WTC11 (cell line): ENCODE results near the gene HBQ1. TPM values are rescaled to one million over a fixed set of nuclear protein-coding genes. Genes with fewer than 3 reads are reported as not detected.
A peak's percentile ranks its signal among the peaks of the same experiment; 100 is the strongest.

ENCODE experiments used
- ATAC-seq: fragments of 200-7000 bp; cut with Tn5 transposase; 2 replicates; pipeline ENCODE4 v1.10.0; 2021; ENCODE audit warnings: mild to moderate bottlenecking, moderate library complexity
- CTCF ChIA-PET: fragments of 300-600 bp; sonication (Branson Sonifier 250); formaldehyde crosslinking; loops from one replicate; lab custom pipeline; 2021; ENCODE audit warnings: antibody characterized with exemption; lab: Charles Lee
- POLR2A ChIA-PET: fragments of 350-600 bp; sonication (Branson Sonifier 250); formaldehyde crosslinking; loops from one replicate; lab custom pipeline; 2021; ENCODE audit warnings: antibody characterized with exemption; lab: Charles Lee
- DNase-seq: peaks from one replicate; pipeline ENCODE4 v3.0.0; 2021; ENCODE audit warnings: low spot score
- H3K27ac Mint-ChIP-seq: 2 replicates; pipeline ENCODE4 v1.8.0; 2021; ENCODE audit warnings: mixed read lengths
- H3K27me3 Mint-ChIP-seq: 2 replicates; pipeline ENCODE4 v1.8.0; 2021; ENCODE audit warnings: low read depth, mild to moderate bottlenecking, moderate library complexity, mixed read lengths
- H3K36me3 Mint-ChIP-seq: 2 replicates; pipeline ENCODE4 v1.8.0; 2021; ENCODE audit warnings: mixed read lengths
- H3K4me1 Mint-ChIP-seq: 2 replicates; pipeline ENCODE4 v1.8.0; 2022; ENCODE audit warnings: mixed read lengths
- H3K4me3 Mint-ChIP-seq: 2 replicates; pipeline ENCODE4 v1.8.0; 2021; ENCODE audit warnings: mild to moderate bottlenecking, moderate library complexity, mixed read lengths
- H3K9me3 Mint-ChIP-seq: 2 replicates; pipeline ENCODE4 v1.8.0; 2021; ENCODE audit warnings: mixed read lengths
- ATF6 ChIP-seq: sonication (generic); formaldehyde crosslinking; IDR thresholded peaks from 2 replicates; pipeline ENCODE4 v1.8.1; 2023; ENCODE audit warnings: mild to moderate bottlenecking, missing genetic modification reagents
- CBFB ChIP-seq: sonication (generic); formaldehyde crosslinking; IDR thresholded peaks from 2 replicates; pipeline ENCODE4 v1.8.1; 2022; ENCODE audit warnings: mild to moderate bottlenecking, low read depth, missing genetic modification reagents
- EMX1 ChIP-seq: fragments of 250-450 bp; sonication (Bioruptor Pico); IDR thresholded peaks from 2 replicates; pipeline ENCODE4 v1.8.0; 2021; ENCODE audit warnings: mild to moderate bottlenecking
- ETV6 ChIP-seq: sonication (generic); formaldehyde crosslinking; IDR thresholded peaks from 2 replicates; pipeline ENCODE4 v1.8.1; 2022; ENCODE audit warnings: mild to moderate bottlenecking, missing genetic modification reagents
- FOXJ3 ChIP-seq: sonication (generic); formaldehyde crosslinking; IDR thresholded peaks from 2 replicates; pipeline ENCODE4 v1.9.0; 2021; ENCODE audit warnings: missing genetic modification reagents, mild to moderate bottlenecking, borderline replicate concordance
- HMGA2 ChIP-seq: fragments of 250-450 bp; sonication (Bioruptor Pico); IDR thresholded peaks from 2 replicates; pipeline ENCODE4 v1.4.0; 2021; ENCODE audit warnings: mild to moderate bottlenecking, moderate library complexity
- NFATC4 ChIP-seq: fragments of 250-450 bp; sonication (Bioruptor Pico); IDR thresholded peaks from 2 replicates; pipeline ENCODE4 v1.9.0; 2021; ENCODE audit warnings: mild to moderate bottlenecking
- NR1H2 ChIP-seq: sonication (generic); formaldehyde crosslinking; IDR thresholded peaks from 2 replicates; pipeline ENCODE4 v1.9.0; 2021; ENCODE audit warnings: mild to moderate bottlenecking, moderate library complexity, missing genetic modification reagents
- RELA ChIP-seq: sonication (generic); formaldehyde crosslinking; IDR thresholded peaks from 2 replicates; pipeline ENCODE4 v1.8.1; 2022; ENCODE audit warnings: missing genetic modification reagents, mild to moderate bottlenecking, borderline replicate concordance
- RORB ChIP-seq: fragments of 250-450 bp; sonication (Bioruptor Pico); IDR thresholded peaks from 2 replicates; pipeline ENCODE4 v1.9.0; 2021; ENCODE audit warnings: mild to moderate bottlenecking
- TEAD1 ChIP-seq: sonication (generic); formaldehyde crosslinking; IDR thresholded peaks from 2 replicates; pipeline ENCODE4 v1.8.0; 2022; ENCODE audit warnings: mild to moderate bottlenecking, missing genetic modification reagents
- ZNF263 ChIP-seq: sonication (generic); formaldehyde crosslinking; IDR thresholded peaks from 2 replicates; pipeline ENCODE4 v1.8.1; 2022; ENCODE audit warnings: low read depth, mild to moderate bottlenecking, moderate library complexity, missing genetic modification reagents
- ZNF281 ChIP-seq: sonication (generic); formaldehyde crosslinking; IDR thresholded peaks from 2 replicates; pipeline ENCODE4 v1.8.0; 2023; ENCODE audit warnings: mild to moderate bottlenecking, missing genetic modification reagents
- ZNF671 ChIP-seq: fragments of 250-450 bp; sonication (Bioruptor Pico); IDR thresholded peaks from 2 replicates; pipeline ENCODE4 v1.8.0; 2021; ENCODE audit warnings: mild to moderate bottlenecking
- ZSCAN18 ChIP-seq: fragments of 250-450 bp; sonication (Bioruptor Pico); IDR thresholded peaks from 2 replicates; pipeline ENCODE4 v2.1.2; 2022; ENCODE audit warnings: mild to moderate bottlenecking, moderate library complexity
- total RNA-seq: library from RNA; stranded (reverse); gene quantifications from 3 replicates; pipeline ENCODE4 v1.2.3, GENCODE V29; 2021
- TF ChIP-seq, protein P1 (sequence below): sonication (generic); formaldehyde crosslinking; IDR thresholded peaks from 2 replicates; pipeline ENCODE4 v1.8.0; 2022; ENCODE audit warnings: mild to moderate bottlenecking, missing genetic modification reagents
- TF ChIP-seq, protein P2 (sequence below): sonication (generic); formaldehyde crosslinking; IDR thresholded peaks from 2 replicates; pipeline ENCODE4 v1.8.0; 2023; ENCODE audit warnings: missing genetic modification reagents, mild to moderate bottlenecking, borderline replicate concordance

The HBQ1 gene
- total RNA-seq, 1 experiment from 2014 or later = 3.0 TPM

DNA sequence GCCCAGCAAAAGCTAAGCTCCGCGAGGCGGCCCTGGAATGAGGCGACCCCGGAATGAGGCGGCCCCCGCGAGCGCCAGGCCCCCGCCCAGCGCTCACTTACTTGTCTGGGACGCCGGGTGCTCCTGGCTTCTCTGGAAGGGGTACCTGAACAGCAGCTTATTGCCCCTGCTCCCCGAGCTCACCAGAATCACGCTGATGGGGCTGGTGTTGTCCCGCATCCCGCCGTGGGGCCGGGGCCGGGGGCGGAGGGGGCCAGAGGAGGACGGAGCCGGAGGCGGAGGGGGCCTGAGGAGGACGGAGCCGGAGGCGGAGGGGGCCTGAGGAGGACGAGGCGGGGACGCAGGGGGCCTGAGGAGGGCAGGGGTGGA is 42.2 kb upstream of the HBQ1 start:
- TF ChIP-seq ATF6 (CRISPR knock-in tag) (no peak), EMX1 (CRISPR knock-in tag) (no peak), ZNF263 (CRISPR knock-in tag) (peak; percentile 74; the same call in 1 of the 2 replicates), ZSCAN18 (CRISPR knock-in tag) (no peak)
- H3K27me3 Mint-ChIP-seq = peaks cover 12% of the 10 kb centered on the region
- H3K4me1 Mint-ChIP-seq = no peaks in the 10 kb centered on the region
- ATAC-seq (peak; percentile 27), DNase-seq (peak; percentile 57)
- H3K36me3 Mint-ChIP-seq = no peaks in the 10 kb centered on the region
- H3K27ac Mint-ChIP-seq = no peak overlapping the region
- peaks cover 5% of the 10 kb centered on the region; the same call in 1 of the 2 replicates for H3K9me3 Mint-ChIP-seq
- ChIA-PET POLR2A (interaction anchor here (0.5 kb wide), 1 partner anchor 114 kb away, joined by 4 read pairs; no protein-coding TSS in a partner anchor), CTCF (interaction anchor here (0.7 to 2.8 kb wide), 6 partner anchors 20 to 1842 kb away, joined by 3 to 11 read pairs (median 8); partner anchors contain the start of genes AXIN1 and HBQ1)
- H3K4me3 Mint-ChIP-seq = peak overlapping the region; percentile 80

DNA sequence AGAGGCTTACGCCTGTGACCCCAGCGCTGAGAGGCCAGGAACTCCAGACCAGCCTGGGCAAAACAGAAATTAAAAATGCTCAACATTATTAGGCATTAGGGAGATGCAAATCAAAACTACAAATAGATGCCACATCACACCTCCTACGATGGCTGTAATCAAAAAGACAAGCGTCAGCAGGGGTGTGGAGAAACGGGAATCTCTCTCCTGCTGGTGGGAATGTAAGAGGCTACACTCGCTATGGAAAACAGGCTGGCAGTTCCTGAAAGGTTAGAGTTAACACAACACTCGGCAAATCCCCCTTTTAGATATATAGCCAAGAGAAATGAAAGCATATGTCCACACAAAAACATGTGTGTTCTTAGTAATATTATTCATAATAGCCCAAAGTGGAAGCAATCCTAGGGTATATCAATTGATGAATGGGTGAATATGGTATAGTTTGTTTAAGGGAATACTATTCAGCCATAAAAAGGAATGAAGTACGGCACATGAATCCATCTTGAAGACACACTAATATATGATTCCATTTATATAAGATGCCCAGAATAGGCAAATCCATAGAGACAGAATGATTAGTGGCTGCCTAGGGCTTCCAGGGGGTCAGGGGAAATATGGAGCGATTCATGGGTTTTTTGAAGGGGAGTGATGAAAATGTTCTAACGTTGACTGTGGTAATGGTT is 39.9 kb upstream of the HBQ1 start:
- Mint-ChIP-seq H3K4me1 (no peaks in the 10 kb centered on the region), H3K27me3 (peaks cover 28% of the 10 kb centered on the region), H3K36me3 (no peaks in the 10 kb centered on the region), H3K27ac (no peak overlapping the region), H3K9me3 (peaks cover 5% of the 10 kb centered on the region; the same call in 1 of the 2 replicates), H3K4me3 (0 out of 2 replicates have a peak overlapping the region, but pooled peaks have one; percentile 61)
- DNase-seq = no peak
- no peak for ATAC-seq
- POLR2A ChIA-PET = no interaction called here
- TF ChIP-seq RORB (CRISPR knock-in tag) (no peak), ZSCAN18 (CRISPR knock-in tag) (no peak), ZNF281 (CRISPR knock-in tag) (no peak), NR1H2 (CRISPR knock-in tag) (no peak), ETV6 (CRISPR knock-in tag) (no peak), RELA (CRISPR knock-in tag) (no peak), ATF6 (CRISPR knock-in tag) (no peak), NFATC4 (CRISPR knock-in tag) (no peak), HMGA2 (CRISPR knock-in tag) (no peak), FOXJ3 (CRISPR knock-in tag) (no peak), ZNF671 (CRISPR knock-in tag) (no peak), TEAD1 (no peak), CBFB (CRISPR knock-in tag) (no peak)
- TF ChIP-seq, protein P1, sequence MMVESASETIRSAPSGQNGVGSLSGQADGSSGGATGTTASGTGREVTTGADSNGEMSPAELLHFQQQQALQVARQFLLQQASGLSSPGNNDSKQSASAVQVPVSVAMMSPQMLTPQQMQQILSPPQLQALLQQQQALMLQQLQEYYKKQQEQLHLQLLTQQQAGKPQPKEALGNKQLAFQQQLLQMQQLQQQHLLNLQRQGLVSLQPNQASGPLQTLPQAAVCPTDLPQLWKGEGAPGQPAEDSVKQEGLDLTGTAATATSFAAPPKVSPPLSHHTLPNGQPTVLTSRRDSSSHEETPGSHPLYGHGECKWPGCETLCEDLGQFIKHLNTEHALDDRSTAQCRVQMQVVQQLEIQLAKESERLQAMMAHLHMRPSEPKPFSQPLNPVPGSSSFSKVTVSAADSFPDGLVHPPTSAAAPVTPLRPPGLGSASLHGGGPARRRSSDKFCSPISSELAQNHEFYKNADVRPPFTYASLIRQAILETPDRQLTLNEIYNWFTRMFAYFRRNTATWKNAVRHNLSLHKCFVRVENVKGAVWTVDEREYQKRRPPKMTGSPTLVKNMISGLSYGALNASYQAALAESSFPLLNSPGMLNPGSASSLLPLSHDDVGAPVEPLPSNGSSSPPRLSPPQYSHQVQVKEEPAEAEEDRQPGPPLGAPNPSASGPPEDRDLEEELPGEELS (CRISPR knock-in tag) = no peak
- TF ChIP-seq, protein P2, sequence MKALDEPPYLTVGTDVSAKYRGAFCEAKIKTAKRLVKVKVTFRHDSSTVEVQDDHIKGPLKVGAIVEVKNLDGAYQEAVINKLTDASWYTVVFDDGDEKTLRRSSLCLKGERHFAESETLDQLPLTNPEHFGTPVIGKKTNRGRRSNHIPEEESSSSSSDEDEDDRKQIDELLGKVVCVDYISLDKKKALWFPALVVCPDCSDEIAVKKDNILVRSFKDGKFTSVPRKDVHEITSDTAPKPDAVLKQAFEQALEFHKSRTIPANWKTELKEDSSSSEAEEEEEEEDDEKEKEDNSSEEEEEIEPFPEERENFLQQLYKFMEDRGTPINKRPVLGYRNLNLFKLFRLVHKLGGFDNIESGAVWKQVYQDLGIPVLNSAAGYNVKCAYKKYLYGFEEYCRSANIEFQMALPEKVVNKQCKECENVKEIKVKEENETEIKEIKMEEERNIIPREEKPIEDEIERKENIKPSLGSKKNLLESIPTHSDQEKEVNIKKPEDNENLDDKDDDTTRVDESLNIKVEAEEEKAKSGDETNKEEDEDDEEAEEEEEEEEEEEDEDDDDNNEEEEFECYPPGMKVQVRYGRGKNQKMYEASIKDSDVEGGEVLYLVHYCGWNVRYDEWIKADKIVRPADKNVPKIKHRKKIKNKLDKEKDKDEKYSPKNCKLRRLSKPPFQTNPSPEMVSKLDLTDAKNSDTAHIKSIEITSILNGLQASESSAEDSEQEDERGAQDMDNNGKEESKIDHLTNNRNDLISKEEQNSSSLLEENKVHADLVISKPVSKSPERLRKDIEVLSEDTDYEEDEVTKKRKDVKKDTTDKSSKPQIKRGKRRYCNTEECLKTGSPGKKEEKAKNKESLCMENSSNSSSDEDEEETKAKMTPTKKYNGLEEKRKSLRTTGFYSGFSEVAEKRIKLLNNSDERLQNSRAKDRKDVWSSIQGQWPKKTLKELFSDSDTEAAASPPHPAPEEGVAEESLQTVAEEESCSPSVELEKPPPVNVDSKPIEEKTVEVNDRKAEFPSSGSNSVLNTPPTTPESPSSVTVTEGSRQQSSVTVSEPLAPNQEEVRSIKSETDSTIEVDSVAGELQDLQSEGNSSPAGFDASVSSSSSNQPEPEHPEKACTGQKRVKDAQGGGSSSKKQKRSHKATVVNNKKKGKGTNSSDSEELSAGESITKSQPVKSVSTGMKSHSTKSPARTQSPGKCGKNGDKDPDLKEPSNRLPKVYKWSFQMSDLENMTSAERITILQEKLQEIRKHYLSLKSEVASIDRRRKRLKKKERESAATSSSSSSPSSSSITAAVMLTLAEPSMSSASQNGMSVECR (CRISPR knock-in tag) = no peak
- CTCF ChIA-PET = interaction anchor here (0.6 to 2.1 kb wide), 2 partner anchors 23 to 60 kb away, joined by 3 to 6 read pairs; no protein-coding TSS in a partner anchor
